OCI-LY3 (cell line): ENCODE measurements around the gene ICA1.

Experiments used
- CTCF ChIP-seq: fragments of 200-600, 300-600 bp; sonication (generic); IDR thresholded peaks from 2 replicates; pipeline ENCODE4 v1.5.1; 2014; ENCODE audit warnings: antibody characterized with exemption, low read length, low read depth
- EZH2phosphoT487 ChIP-seq: fragments of 200-600 bp; shearing (Covaris generic); IDR thresholded peaks from 2 replicates; pipeline ENCODE4 v1.6.1; 2018; ENCODE audit warnings: antibody characterized with exemption, mixed run types, low read depth

GRCh38 chr7:8159595-8159994 is 102.4 kb downstream of the ICA1 start:
- TF ChIP-seq CTCF = no peak
- no peak for TF ChIP-seq EZH2phosphoT487
